ENCODE data around the gene LCE3E.
"Not testable (repeated sequence)": the region's sequence is repeated elsewhere in the genome, so short reads cannot be mapped to it uniquely, and the experiment has no call there.

Gene LCE3E

GRCh38 chr1:152566681-152567080 lies at the start of gene LCE3E:
Gene LCE3E (minus strand): TSS chr1:152566780. CDS start chr1:152566208, 572 bp downstream.
- no peak within 1 kb of the TSS for H3K27ac ChIP-seq
- DNase-seq (ENCODE audit: low spot score), result peak; percentile 53
- ChIA-PET CTCF (interaction anchor here (0.6 to 0.7 kb wide), 2 partner anchors 9 to 647 kb away, joined by 4 to 5 read pairs; no protein-coding TSS in a partner anchor), POLR2A (ENCODE audit: low non-redundant PET) (no interaction called here)
- TF ChIP-seq CTCF (conservative IDR thresholded peaks at IDR 0.05; ENCODE audit: low read depth), result no peak

GRCh38 chr1:152613511-152613910 lies 46.9 kb upstream of the LCE3E start, which contains the start of gene LCE3B:
Gene LCE3B (plus strand): TSS chr1:152613811. CDS start chr1:152613811, 0 bp downstream.
- POLR2A ChIA-PET (ENCODE audit: low non-redundant PET), result no interaction called here
- TF ChIP-seq CTCF (conservative IDR thresholded peaks at IDR 0.05; ENCODE audit: low read depth), result no peak
- CTCF ChIA-PET, result no interaction called here
- DNase-seq (ENCODE audit: low spot score), result no peak
- no peak within 1 kb of the TSS for H3K27ac ChIP-seq

- no peak for TF ChIP-seq CTCF (conservative IDR thresholded peaks at IDR 0.05; ENCODE audit: low read depth)
- CTCF ChIA-PET, result no interaction called here
- no peak for DNase-seq (ENCODE audit: low spot score)
- H3K27ac ChIP-seq, result no peak within 1 kb of the TSS
- POLR2A ChIA-PET (ENCODE audit: low non-redundant PET), result no interaction called here
These were observed 33.4 kb upstream of the LCE3E start, which contains the start of gene LCE3C for GRCh38 chr1:152599934-152600333. Gene LCE3C (plus strand): TSS chr1:152600234. CDS start chr1:152600732, 498 bp downstream.

GRCh38 chr1:152596986-152597385 lies 30.4 kb upstream of the LCE3E start:
- DNase-seq (ENCODE audit: low spot score), result no peak
- no peak for TF ChIP-seq CTCF (conservative IDR thresholded peaks at IDR 0.05; ENCODE audit: low read depth)
- no peak overlapping the region for H3K27ac ChIP-seq
- CTCF ChIA-PET, result no interaction called here
- POLR2A ChIA-PET (ENCODE audit: low non-redundant PET), result no interaction called here

GRCh38 chr1:152585586-152585985 lies 19.0 kb upstream of the LCE3E start:
- no peak overlapping the region for H3K27ac ChIP-seq
- DNase-seq (ENCODE audit: low spot score), result no peak
- ChIA-PET CTCF (no interaction called here), POLR2A (ENCODE audit: low non-redundant PET) (no interaction called here)
- TF ChIP-seq CTCF (conservative IDR thresholded peaks at IDR 0.05; ENCODE audit: low read depth), result no peak

- TF ChIP-seq CTCF (conservative IDR thresholded peaks at IDR 0.05; ENCODE audit: low read depth), result no peak
- DNase-seq (ENCODE audit: low spot score), result peak; percentile 62
- no peak overlapping the region for H3K27ac ChIP-seq
- POLR2A ChIA-PET (ENCODE audit: low non-redundant PET), result no interaction called here
- CTCF ChIA-PET, result no interaction called here
These were observed 16.1 kb upstream of the LCE3E start for GRCh38 chr1:152582647-152583046.

GRCh38 chr1:152580433-152580832 lies 13.9 kb upstream of the LCE3E start, which contains the start of gene LCE3D:
Gene LCE3D (minus strand): TSS chr1:152580516. CDS start chr1:152579936, 580 bp downstream.
- no peak for DNase-seq (ENCODE audit: low spot score)
- H3K27ac ChIP-seq, result peak within 1 kb of the TSS; percentile 45; the same call in 1 of the 2 replicates
- no peak for TF ChIP-seq CTCF (conservative IDR thresholded peaks at IDR 0.05; ENCODE audit: low read depth)
- POLR2A ChIA-PET (ENCODE audit: low non-redundant PET), result no interaction called here
- CTCF ChIA-PET, result no interaction called here

- POLR2A ChIA-PET (ENCODE audit: low non-redundant PET); H3K27ac ChIP-seq; DNase-seq (ENCODE audit: low spot score): not testable (repeated sequence)
- CTCF ChIA-PET, result interaction anchor here (1.3 kb wide), 1 partner anchor 74 kb away, joined by 6 read pairs; no protein-coding TSS in a partner anchor
These were observed 12.9 kb upstream of the LCE3E start for GRCh38 chr1:152579526-152579925.
